ENCODE measurements around the gene PASK.
A peak's percentile ranks its signal among the peaks of the same experiment; 100 is the strongest.
"Not testable (repeated sequence)": the region's sequence is repeated elsewhere in the genome, so short reads cannot be mapped to it uniquely, and the experiment has no call there.

PASK gene

DNA sequence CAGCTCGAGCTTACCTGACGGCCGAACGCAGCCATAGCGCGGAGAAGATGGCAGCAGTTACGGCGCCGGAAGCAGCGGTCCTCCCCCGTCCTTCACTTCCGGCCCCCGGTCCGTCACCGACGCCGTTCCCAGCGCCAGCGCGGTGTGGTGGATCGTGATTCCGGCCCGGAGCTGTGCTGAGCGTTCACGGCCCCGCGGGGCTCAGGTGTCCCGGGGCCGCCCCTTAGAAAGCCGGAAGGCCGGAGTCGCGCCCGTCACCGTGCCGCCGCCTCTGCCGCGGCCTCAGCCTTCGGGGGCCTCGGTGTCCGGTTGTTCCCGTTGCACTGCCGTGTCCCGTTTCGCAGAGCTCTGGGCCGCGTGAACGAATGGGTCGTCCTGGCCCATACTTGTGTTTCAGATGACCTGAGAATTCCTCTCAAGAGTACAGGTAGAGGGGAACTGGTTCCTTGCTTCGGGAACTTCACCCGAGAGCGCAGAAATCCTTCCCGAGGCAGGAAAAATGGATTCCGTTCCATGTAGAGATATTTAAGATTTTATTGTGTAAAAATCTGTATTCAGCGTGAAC is 47.0 kb downstream of the PASK start, which contains the start of gene MTERF4:
MTERF4 (minus strand) TSS at position 49 of the 565 bp plus-strand sequence; CDS start at position 35, 14 bp downstream.
- peak; percentile 86 for DNase-seq

DNA sequence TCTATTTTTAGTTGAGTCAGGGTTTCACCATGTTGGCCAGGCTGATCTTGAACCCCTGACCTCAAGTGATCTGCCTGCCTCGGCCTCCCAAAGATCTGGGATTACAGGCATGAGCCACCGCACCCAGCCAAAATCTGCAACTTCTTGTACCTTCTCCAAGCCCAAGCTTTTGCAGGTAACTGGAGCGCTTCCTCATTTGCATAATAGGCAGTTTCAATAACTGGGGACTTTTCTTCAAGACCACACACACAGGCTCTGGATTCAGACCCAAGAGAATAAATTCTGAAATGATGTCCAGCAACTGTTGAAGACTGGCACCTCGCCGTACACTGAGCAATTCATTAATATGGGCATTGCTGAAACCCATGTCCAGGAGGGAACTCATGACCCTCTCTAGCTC is 50.0 kb downstream of the PASK start:
- DNase-seq, result no peak

DNA sequence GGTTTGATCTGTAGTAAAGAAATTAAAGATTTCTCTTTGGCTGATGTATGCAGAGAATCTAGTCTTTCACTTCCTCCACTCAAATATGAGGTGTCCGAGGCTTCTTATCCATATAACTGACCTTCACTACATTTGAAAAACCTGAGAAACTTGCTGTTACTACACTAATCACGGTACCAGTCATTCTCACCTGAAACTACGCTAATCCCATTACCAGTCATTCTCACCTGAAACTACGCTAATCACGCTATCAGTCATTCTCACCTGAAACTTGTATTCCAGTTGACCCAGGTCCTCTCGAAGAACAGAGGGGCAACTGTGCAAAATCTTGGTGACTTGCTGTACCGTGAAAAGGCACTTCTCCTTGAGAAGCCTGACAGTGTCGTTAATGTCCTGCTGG is 52.3 kb downstream of the PASK start:
- no peak for DNase-seq

DNA sequence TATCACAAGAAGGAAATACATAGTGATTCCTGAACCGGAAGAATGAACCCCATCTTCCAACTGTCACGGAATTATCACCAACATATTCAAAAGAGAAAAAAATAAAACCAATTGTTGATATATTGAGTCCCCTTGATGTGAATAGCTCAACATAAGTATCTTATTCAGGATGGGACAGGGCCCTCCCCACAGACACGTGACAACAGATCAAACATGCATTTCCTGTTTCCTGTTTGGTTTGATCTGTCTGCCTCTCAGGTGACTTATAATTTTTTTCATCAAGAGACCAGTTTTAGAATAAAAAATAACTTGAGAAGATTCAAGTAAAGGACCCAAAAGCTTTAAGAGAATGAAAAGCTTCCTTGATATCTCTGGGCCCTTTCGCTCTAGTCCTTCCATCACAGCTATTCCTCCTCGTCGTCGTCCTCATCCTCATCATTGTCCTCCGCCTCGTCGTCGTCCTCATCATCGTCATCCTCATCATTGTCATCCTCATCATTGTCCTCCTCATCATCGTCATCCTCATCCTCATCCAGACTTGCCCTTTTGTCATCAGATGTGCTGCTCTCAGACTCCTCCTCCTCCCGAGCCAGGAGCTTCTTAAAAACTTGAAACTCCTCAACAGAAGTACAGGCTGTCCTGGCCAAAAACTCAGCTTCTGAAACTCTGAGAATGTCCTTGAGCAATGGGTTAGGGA is 53.5 kb downstream of the PASK start:
- no peak for DNase-seq

DNA sequence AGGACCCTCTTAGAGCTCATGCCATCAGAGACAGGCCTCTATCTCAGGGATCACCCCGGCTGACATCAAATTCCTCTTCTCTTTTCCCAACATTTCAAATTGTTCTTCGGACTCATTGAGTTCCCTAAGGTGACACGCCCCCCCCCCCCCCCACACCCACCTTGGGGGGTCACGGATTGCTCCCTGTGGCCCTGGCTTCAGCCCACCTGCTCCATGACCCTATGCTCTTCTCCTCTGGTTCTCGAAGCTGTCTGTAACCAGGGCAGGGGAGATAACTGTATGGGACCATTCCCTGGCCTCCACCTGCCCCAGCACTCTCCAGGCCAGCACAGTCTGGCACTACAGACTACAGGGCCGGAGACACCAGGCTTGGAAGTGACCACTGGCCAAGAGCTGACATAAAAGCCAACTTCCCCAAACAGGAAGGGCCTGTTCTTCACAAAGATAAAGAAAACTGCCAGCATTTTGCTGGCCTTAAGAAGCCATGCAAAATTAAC is 54.3 kb downstream of the PASK start:
- DNase-seq, result no peak

DNA sequence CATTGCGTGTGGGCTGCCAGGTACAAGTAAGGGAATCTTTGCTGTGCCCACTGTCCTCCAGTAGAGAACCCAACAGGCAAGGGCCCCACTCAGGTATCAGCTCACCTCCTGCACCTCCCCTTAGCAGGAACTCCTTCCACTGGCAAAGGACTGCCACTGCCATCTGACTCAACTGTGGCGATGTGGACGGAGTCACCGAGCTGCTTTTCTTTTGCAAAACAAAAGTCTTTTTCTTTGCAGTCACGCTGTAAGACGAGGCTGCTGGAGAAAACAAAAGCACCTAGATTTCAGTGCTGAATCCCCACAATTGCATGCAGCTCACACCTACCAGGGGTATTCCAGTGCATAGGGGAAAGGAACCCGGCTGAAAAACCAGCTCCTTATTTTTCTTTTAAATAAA is 55.1 kb downstream of the PASK start:
- DNase-seq, result no peak

DNA sequence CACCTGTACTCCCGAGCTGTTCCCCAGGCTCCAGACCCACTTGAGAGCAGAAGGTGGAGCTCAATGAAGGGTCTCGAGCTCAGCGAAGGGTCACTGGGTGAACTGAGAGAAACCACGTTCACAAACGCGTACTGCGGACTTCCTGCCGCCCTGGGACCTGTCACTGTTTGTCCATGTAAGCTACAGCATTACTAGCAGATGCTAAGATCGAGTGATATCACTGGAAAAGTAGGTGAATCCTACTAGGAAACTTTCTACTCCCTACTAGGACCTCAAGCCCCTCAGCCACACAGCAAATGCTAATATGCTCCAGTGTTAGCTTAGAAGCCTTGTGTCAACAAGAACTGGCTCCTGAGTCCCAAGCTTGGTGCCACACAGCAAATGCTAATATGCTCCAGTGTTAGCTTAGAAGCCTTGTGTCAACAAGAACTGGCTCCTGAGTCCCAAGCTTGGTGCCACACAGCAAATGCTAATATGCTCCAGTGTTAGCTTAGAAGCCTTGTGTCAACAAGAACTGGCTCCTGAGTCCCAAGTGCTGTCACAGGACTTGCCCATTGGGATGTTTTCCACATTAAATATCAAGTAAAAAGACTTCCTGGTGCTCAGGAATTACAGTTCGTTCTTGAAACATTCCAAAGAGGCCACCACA is 56.0 kb downstream of the PASK start:
- not testable (repeated sequence) for DNase-seq

DNA sequence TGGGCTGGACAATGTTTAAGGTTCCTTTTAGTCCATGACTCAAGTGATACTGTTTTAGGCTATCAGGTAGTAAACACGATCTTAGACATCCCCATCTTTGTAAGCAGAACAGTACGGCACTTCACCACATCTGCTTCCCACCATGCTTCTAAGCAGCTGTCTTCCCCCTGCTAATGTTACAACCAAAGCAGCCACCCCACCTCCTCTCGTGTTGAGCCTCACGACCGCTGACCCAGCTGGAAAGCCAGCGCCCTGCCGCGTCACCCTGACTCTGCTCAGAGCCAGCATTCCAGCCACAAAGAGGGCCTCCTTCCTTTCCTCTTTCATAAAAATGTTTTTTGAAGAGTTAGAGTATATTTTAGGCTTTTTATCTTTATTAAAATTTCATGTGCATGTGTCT is 56.6 kb downstream of the PASK start:
- no peak for DNase-seq

DNA sequence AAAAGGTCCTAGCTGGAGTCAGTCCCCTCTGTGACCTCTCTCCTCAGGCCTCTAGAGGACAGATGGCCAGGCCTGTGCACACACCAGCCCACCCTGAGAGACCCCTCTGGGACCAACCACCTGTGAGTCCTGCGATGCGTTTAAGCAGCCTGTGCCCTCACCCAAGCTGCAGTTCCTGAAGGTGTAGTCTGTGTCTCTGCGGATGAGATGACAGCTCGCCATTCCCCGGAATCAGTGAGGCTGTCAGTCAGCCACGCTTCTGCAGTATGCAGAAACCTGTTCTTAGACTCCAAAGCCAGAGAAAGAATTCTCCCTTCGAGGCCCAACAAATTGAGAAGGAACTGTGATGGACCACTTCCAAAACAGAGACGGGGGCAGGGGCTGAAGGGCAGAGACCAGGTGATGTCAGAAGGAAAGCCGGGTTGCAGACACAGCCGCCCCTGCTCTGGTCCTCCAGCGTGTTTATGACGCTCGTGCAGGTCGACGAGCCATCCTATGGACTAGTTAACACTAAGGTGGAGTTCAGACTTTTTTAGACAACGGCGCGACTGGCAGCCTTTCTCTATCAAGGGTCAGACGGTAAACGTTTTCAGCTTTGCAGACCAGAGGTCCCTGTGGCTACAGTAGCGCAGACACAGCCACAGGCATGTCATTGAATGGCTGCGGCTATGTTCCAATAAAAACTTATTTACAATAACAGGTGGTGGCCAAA is 57.4 kb downstream of the PASK start:
- DNase-seq, result no peak

DNA sequence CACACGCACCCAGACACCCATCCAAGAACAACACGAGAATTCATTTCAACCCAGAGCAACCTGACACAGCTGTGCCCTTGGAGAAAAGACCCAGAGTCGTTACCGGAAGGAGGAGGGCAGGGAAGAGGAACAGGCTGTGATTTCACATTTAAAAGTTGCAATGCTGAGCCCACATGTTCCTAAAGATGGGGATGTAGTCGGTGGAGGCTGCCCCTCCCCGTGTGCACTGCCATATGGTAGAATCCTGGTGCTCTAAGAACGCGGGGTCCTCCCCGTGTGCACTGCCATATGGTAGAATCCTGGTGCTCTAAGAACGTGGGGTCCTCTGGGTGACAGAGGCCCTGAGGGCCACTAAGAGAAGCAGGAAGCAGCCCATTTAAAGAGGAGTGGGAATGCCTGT is 58.1 kb downstream of the PASK start:
- no peak for DNase-seq

DNA sequence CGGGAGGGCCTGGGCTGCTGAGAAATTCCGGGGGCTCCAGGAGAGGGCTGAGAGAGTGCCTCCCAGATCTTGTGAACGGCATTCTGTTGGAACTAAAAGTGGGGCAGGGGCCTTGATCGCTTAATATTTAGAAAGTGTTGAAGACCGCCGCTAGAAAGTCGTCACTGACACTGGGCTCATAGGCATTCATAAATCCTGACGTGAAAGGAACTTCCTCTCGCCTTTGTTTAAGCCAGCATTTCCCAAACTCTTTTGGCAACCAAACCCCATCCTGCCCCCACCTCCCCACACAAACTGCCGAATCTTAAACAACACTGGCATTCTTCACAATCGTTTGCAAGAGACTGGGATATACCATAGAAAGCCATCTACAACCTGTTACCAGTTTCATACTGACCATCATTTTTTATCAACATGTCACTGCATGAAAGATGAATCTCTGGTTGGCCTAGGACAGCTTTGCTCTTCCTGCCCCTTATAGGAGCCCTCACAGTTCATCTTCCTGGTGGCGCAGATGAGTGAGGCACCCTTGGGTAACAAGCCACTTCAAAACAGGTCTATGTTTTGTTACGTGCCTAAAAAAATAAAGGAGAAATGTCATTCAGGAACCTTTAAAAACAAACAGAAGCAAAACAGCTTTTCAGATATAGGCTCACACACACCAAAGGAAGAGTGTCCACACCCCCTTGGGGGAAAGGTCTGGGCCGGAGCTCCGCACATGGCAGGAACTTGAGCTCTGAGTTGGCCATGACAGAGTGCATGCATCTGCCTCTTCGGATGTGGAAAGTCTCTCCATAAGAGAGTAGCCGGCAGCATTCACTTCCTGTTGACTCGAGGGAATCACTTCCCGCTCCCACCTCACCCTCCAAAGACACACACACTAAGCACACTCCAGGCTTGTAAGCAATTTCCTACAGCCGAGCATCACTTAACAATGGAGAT is 60.2 kb downstream of the PASK start:
- no peak for DNase-seq

DNA sequence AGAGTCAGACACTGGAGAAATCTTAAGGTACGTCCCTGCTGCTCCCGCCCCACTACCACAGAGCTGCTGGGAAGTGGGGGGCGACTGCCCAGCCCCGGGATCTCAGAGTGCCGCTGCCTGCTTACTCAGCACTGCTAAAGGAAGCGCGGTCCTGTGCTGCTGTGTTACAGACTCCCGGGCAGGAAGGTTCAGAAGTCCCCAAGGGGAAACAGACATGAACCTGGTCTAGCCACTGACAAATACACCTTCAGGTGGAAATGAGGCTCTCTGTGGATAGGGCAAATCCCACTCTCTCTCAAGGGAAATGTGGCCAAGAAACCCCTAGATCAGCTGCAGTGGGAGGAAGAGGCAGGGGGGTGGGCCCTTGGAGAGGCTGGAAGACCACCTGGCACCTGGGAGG is 60.9 kb downstream of the PASK start:
- no peak for DNase-seq

DNA sequence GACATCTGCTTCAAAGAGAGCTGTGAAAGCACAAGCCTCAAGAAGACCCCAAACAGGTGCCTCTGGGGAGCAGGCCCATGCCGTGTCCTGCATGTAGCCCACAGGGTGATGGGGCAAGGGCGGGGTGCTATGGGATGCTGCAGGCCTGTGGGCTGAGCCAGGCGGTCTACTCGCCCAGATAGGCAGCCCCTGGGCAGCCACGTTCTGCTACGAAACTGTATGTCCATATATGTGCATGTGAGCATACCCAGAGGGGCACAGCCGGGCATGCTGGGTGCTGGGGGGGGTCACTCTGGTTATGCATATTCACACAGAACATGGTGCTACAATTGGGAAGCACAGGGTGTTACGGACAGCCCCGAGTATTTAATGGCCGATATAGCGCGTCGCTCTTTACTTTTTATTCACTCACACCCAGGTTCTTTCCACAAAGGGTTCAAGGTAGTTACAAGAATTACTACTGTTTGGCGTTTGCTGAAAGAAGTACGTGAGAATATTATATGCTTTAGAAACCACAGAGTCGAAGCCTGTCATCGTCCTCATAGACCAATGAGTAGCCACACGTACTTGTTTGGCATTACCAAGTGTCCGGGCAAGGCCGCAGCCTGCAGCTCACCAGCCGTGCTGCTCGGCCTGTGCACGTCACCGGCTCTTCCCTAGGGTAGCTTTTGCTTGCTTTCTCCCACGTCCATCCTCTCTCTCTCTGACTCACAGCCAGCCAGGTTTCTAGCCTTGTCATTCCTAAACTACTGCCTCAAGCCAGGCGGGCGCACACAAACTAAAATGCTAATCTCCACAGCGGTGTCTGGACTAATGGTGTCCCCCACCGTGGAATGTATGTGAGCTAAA is 61.6 kb downstream of the PASK start:
- no peak for DNase-seq

DNA sequence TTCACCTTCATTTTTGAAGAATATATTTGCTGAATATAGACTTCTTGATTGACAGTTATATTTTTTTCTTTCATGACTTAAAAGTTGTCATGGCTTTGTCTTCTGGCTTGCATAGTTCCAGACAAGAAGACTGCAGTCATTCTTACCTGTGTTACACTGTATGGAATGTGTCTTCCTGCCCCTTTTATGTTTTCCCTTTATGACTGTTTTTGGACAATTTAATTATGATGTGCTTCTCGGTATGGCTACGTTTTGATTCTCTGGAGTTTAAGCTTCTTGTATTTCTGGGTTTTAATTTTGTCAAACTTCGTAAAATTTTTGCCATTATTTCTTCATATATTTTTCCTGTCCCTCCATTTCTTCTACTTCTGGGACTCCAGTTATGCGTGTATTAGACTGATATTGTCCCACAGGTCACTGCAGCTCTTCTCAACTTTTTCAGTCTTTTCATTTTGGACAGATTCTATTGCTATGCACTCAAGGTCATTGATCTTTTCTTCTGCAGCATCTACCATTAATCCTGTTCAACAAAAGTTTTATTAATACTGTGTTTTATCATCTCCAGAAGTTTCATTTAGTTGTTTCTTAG is 64.3 kb downstream of the PASK start:
- DNase-seq, result no peak

DNA sequence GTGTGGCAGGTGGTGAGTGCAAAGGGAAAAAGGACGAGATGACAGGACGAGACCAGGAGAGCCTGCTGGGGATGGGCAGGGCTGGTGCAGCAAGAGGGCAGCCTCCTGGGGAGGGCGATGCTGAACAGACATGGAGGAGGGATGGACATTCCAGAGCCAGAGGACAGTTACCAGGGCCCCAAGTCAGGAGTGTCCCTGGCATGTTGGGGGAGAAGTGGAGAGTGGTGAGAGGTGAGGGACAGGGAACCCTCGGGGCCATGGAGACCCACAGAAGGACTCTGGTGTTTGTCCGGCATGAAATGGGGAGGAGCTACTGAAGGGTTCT is 66.2 kb downstream of the PASK start:
- DNase-seq, result no peak

DNA sequence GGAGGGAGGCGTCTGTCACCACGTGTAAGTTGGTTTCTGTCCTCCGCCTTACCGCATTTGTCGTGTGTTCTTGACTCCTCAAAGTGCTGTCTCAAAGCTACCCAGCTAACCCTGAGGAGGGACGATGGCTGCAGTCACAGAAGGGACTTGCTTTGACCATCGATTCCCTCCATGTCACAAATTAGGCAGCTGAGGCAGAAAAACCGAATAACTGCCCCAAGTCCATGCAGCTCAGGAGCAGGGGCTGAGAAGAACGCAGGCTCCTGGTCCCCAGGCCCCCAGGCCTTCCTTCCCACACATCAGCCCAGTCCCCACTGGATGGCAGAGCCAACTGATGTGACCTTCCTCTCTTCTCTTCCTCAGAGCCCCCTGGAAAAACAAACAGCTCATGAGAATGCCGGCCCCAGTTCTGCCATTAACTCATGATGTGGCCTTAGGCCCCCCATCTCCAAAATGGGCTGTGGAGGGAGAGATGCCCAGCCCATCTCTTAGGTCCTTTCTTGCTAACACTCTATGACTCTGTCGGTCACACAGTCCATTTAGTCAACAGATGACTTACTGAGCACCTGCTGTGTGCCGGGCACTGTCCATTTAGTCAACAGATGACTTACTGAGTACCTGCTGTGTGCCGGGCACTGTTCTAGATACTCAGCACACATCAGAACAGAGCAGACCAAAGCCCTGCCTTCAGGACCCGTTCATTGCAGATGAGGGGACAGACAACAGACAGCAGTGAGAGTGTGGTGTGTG is 66.8 kb downstream of the PASK start:
- DNase-seq, result no peak

DNA sequence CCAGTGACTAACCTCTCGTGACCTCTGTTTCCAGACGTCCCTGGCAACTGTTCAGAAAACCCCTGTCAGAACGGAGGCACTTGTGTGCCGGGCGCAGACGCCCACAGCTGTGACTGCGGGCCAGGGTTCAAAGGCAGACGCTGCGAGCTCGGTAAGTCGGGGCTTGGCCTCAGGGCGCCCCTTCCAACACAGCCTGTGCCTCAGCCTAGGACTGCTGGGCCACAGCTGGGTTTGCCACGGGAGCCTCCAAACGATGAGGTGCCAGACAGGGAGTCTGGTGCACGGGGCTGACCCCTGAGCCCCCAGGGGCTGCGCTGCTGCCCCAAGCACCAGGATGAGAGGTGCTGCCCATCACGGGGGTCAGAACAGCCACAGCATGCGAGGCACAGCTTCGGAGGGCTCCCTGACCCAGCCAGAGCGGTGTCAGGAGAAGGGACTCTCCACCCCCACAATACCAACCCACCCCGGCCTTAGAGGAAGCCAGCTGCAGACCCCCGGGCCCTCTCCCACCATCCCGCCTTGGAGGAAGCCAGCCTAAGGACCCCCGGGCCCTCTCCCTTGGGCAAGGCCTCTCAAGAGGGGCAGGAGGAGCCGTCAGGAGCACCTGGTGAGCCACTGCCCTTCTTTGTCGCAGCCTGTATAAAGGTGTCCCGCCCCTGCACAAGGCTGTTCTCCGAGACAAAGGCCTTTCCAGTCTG is 67.5 kb downstream of the PASK start:
- no peak for DNase-seq

DNA sequence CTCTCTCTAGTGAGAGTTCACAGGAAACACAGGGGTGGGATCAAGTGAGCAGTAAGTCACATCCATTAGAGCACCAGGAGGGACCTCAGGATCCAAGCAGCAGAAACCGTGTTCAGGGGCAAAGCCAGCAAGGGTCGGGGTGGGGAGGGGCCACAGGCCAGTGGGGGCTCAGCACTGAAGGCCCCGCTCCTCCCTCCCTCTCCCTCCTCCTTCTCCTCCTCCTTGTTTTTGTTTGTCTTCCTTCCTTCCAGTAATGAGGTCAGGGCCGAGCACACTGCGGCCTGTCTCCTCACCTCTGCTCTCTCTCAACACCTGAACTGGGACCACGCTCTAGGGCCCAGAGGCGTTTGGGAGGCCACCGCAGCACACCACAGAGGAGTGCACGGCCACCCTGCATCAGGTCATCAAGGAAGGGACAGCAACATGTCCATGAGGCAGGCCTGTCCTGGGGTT is 68.1 kb downstream of the PASK start:
- no peak for DNase-seq

DNA sequence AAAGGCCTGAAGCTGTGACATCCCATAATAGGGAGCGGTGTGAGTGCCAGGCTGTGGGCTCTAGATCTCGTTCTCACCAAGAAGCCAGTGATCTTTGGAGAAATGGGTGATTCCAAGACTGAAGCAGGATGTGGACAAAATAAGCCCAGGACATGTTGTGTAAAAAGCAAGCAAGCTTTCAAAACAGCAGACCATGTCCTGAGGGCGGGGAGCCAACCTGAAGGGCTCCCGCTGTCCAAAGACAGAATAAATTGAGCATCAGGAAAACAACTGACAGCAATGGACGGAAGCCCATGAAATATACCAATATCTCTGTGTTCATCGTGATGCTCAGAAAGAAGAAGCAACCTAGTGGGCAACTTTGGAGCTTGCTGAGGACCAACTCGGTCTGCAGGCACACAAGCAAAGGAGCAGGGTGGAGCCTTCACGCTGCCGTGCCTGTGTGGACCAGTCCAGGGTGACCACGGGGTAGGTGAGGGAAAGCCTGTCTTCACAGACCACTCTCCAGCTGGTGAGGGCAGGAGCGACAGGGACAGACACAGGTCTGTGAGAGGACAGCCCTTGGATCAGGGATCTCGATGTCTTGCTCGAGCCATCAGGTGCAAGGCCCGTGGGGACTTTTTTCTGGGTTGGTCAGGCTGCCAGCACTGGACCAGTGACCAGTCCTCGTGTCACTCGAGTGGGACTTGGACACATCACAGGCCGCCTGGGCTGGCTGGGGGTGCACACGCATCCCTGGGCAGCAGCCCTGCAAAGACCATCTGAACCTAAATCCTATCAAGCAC is 68.7 kb downstream of the PASK start:
- DNase-seq, result no peak

Measured in stimulated activated CD4-positive, alpha-beta T cell treated with anti-CD3 and anti-CD28 coated beads, Interleukin-12 subunit alpha, Interleukin-12 subunit beta, amount 100 ng/mL, for 4 hours (primary cell).